ENCODE data around the gene ICAM1. TPM values are rescaled to one million over a fixed set of nuclear protein-coding genes. Genes with fewer than 3 reads are reported as not detected.

ICAM1 gene
- total and polyA plus RNA-seq, 2 of the 13 experiments (the other 11 are each of a cell fraction or from before 2014, with no cell fraction given), result 37.9 to 98.4 TPM

Small RNAs within 50 kb of the gene (microRNA-seq; reads per million reads assigned to microRNA genes)
- gene MIR4322, result not detected

Small RNAs within 50 kb of the gene (small RNA-seq; reads per million reads assigned to genes)
- gene AC011511.1 (ENCODE audit: insufficient read depth in 2 of 3, insufficient read length in 3 of 3, low read depth in 2 of 3, low replicate concordance in 1 of 3) (0 reads per million in 3 experiments), gene AC011511.4 (ENCODE audit: insufficient read depth in 2 of 3, insufficient read length in 3 of 3, low read depth in 2 of 3, low replicate concordance in 1 of 3) (0 reads per million in 3 experiments), gene MIR4322 (ENCODE audit: insufficient read depth in 2 of 3, insufficient read length in 3 of 3, low read depth in 2 of 3, low replicate concordance in 1 of 3) (0 reads per million in 3 experiments)

Other genes starting within 250 kb of the ICAM1 start
- gene SHFL, start 184.8 kb upstream of the ICAM1 start, total RNA-seq (2016; rRNA removed; fragmentation: Illumina TruSeq; extraction: Trizol), result 8.9 and 12.3 TPM in 2 replicates
- 36.4 and 47.5 TPM in 2 replicates for gene SHFL, start 184.8 kb upstream of the ICAM1 start, polyA plus RNA-seq (2011; rRNA removed)
- 0.15 TPM in 1 of 2 replicates, not detected in the other for gene ANGPTL6, start 168.4 kb upstream of the ICAM1 start, total RNA-seq (2016; rRNA removed; fragmentation: Illumina TruSeq; extraction: Trizol)
- 1.4 and 2.2 TPM in 2 replicates for gene ANGPTL6, start 168.4 kb upstream of the ICAM1 start, polyA plus RNA-seq (2011; rRNA removed)
- gene PPAN, start 164.8 kb upstream of the ICAM1 start, total RNA-seq (2016; rRNA removed; fragmentation: Illumina TruSeq; extraction: Trizol), result 23.9 and 36.2 TPM in 2 replicates
- gene PPAN, start 164.8 kb upstream of the ICAM1 start, polyA plus RNA-seq (2011; rRNA removed), result 41.9 and 53.5 TPM in 2 replicates
- 1.5 and 4.0 TPM in 2 replicates for gene P2RY11, start 159.4 kb upstream of the ICAM1 start, total RNA-seq (2016; rRNA removed; fragmentation: Illumina TruSeq; extraction: Trizol)
- gene P2RY11, start 159.4 kb upstream of the ICAM1 start, polyA plus RNA-seq (2011; rRNA removed), result 7.8 and 13.2 TPM in 2 replicates
- 173 and 206 TPM in 2 replicates for gene EIF3G, start 151.2 kb upstream of the ICAM1 start, total RNA-seq (2016; rRNA removed; fragmentation: Illumina TruSeq; extraction: Trizol)
- gene EIF3G, start 151.2 kb upstream of the ICAM1 start, polyA plus RNA-seq (2011; rRNA removed), result 135 and 141 TPM in 2 replicates
- gene DNMT1, start 76.2 kb upstream of the ICAM1 start, total RNA-seq (2016; rRNA removed; fragmentation: Illumina TruSeq; extraction: Trizol), result 71.3 and 91.1 TPM in 2 replicates
- 24.5 and 31.2 TPM in 2 replicates for gene DNMT1, start 76.2 kb upstream of the ICAM1 start, polyA plus RNA-seq (2011; rRNA removed)
- 0.93 and 1.3 TPM in 2 replicates for gene S1PR2, start 39.8 kb upstream of the ICAM1 start, total RNA-seq (2016; rRNA removed; fragmentation: Illumina TruSeq; extraction: Trizol)
- gene S1PR2, start 39.8 kb upstream of the ICAM1 start, polyA plus RNA-seq (2011; rRNA removed), result 0.91 and 1.2 TPM in 2 replicates
- gene MRPL4, start 18.9 kb upstream of the ICAM1 start, total RNA-seq (2016; rRNA removed; fragmentation: Illumina TruSeq; extraction: Trizol), result 36.7 and 40.6 TPM in 2 replicates
- 42.5 and 45.4 TPM in 2 replicates for gene MRPL4, start 18.9 kb upstream of the ICAM1 start, polyA plus RNA-seq (2011; rRNA removed)
- 1.5 and 2.9 TPM in 2 replicates for gene ICAM4, start 15.8 kb downstream of the ICAM1 start, total RNA-seq (2016; rRNA removed; fragmentation: Illumina TruSeq; extraction: Trizol)
- gene ICAM4, start 15.8 kb downstream of the ICAM1 start, polyA plus RNA-seq (2011; rRNA removed), result 3.1 and 4.0 TPM in 2 replicates
- 0.46 TPM in 1 of 2 replicates, not detected in the other for gene ICAM5, start 18.8 kb downstream of the ICAM1 start, total RNA-seq (2016; rRNA removed; fragmentation: Illumina TruSeq; extraction: Trizol)
- 1.6 and 1.9 TPM in 2 replicates for gene ICAM5, start 18.8 kb downstream of the ICAM1 start, polyA plus RNA-seq (2011; rRNA removed)
- gene ZGLP1, start 38.7 kb downstream of the ICAM1 start, total RNA-seq (2016; rRNA removed; fragmentation: Illumina TruSeq; extraction: Trizol), result 0.56 and 2.4 TPM in 2 replicates
- gene ZGLP1, start 38.7 kb downstream of the ICAM1 start, polyA plus RNA-seq (2011; rRNA removed), result 3.0 and 4.7 TPM in 2 replicates
- 21.0 and 22.6 TPM in 2 replicates for gene FDX2, start 44.9 kb downstream of the ICAM1 start, total RNA-seq (2016; rRNA removed; fragmentation: Illumina TruSeq; extraction: Trizol)
- 24.7 and 27.8 TPM in 2 replicates for gene FDX2, start 44.9 kb downstream of the ICAM1 start, polyA plus RNA-seq (2011; rRNA removed)
- gene RAVER1, start 62.4 kb downstream of the ICAM1 start, total RNA-seq (2016; rRNA removed; fragmentation: Illumina TruSeq; extraction: Trizol), result 7.9 and 17.7 TPM in 2 replicates
- 3.6 and 4.4 TPM in 2 replicates for gene RAVER1, start 62.4 kb downstream of the ICAM1 start, polyA plus RNA-seq (2011; rRNA removed)
- 21.0 and 25.1 TPM in 2 replicates for gene ICAM3, start 68.5 kb downstream of the ICAM1 start, total RNA-seq (2016; rRNA removed; fragmentation: Illumina TruSeq; extraction: Trizol)
- gene ICAM3, start 68.5 kb downstream of the ICAM1 start, polyA plus RNA-seq (2011; rRNA removed), result 14.1 and 16.3 TPM in 2 replicates
- gene TYK2, start 109.5 kb downstream of the ICAM1 start, total RNA-seq (2016; rRNA removed; fragmentation: Illumina TruSeq; extraction: Trizol), result 39.9 and 60.1 TPM in 2 replicates
- gene TYK2, start 109.5 kb downstream of the ICAM1 start, polyA plus RNA-seq (2011; rRNA removed), result 38.8 and 40.8 TPM in 2 replicates
- 134 and 158 TPM in 2 replicates for gene CDC37, start 132.4 kb downstream of the ICAM1 start, total RNA-seq (2016; rRNA removed; fragmentation: Illumina TruSeq; extraction: Trizol)
- 177 and 191 TPM in 2 replicates for gene CDC37, start 132.4 kb downstream of the ICAM1 start, polyA plus RNA-seq (2011; rRNA removed)
- 1.1 TPM in 2 replicates for gene PDE4A, start 149.4 kb downstream of the ICAM1 start, total RNA-seq (2016; rRNA removed; fragmentation: Illumina TruSeq; extraction: Trizol)
- gene PDE4A, start 149.4 kb downstream of the ICAM1 start, polyA plus RNA-seq (2011; rRNA removed), result 4.1 TPM in 2 replicates
- 72.9 and 75.5 TPM in 2 replicates for gene KEAP1, start 232.2 kb downstream of the ICAM1 start, total RNA-seq (2016; rRNA removed; fragmentation: Illumina TruSeq; extraction: Trizol)
- gene KEAP1, start 232.2 kb downstream of the ICAM1 start, polyA plus RNA-seq (2011; rRNA removed), result 56.7 and 72.4 TPM in 2 replicates
- not detected in 2 replicates for gene S1PR5, start 246.3 kb downstream of the ICAM1 start, total RNA-seq (2016; rRNA removed; fragmentation: Illumina TruSeq; extraction: Trizol)
- gene S1PR5, start 246.3 kb downstream of the ICAM1 start, polyA plus RNA-seq (2011; rRNA removed), result 0.04 TPM in 1 of 2 replicates, not detected in the other

Data from HepG2 (cell line).